GM12878 (cell line): ENCODE data around the gene ARAP2. TPM values are rescaled to one million over a fixed set of nuclear protein-coding genes. Genes with fewer than 3 reads are reported as not detected.
A peak's percentile ranks its signal among the peaks of the same experiment; 100 is the strongest.

Source experiments
- ATAC-seq: fragments of 200-7000 bp; cut with Tn5 transposase; 3 replicates; pipeline ENCODE4 v1.9.1; 2020; ENCODE audit warnings: mild to moderate bottlenecking, moderate library complexity
- BruUV-seq: library from RNA; stranded (reverse); fragments of 400-500 nt; replicated peaks from 2 replicates; lab custom pipeline; 2021; lab: Mats Ljungman, UMichigan
- CTCF ChIA-PET: fragments of 300-600 bp; sonication (Branson Sonifier 250); formaldehyde crosslinking; extraction: SDS; loops from one replicate; lab custom pipeline; 2021; ENCODE audit warnings: inconsistent platforms; lab: Yijun Ruan, JAX
- POLR2A ChIA-PET: fragments of 350-600 bp; formaldehyde crosslinking; extraction: SDS; loops from one replicate; lab custom pipeline; 2021; ENCODE audit warnings: inconsistent platforms; lab: Charles Lee
- RAD21 ChIA-PET: fragments of 300-600 bp; sonication (Branson Sonifier 250); formaldehyde crosslinking; loops from one replicate; lab custom pipeline; 2023; ENCODE audit warnings: antibody characterized with exemption; ENCODE audit not compliant: unreplicated experiment; lab: Charles Lee
- SMC1A ChIA-PET: fragments of 300-600 bp; sonication (Branson Sonifier 250); formaldehyde crosslinking; loops from one replicate; lab custom pipeline; 2023; ENCODE audit not compliant: unreplicated experiment, uncharacterized antibody; lab: Charles Lee
- DNase-seq: peaks from one replicate; pipeline ENCODE4 v3.0.0-alpha.2; 2011; ENCODE audit warnings: low read depth, low spot score
- FAIRE-seq: peaks from 3 replicates; lab custom pipeline; 2011; peaks lifted over from hg19 to GRCh38; lab: Jason Lieb, UNC
- H2AFZ ChIP-seq: 2 replicates; pipeline ENCODE4 v1.6.0; 2011; ENCODE audit warnings: low read depth, low read length, control low read depth; ENCODE audit not compliant: control insufficient read depth
- H3K27ac ChIP-seq: 2 replicates; pipeline ENCODE4 v1.5.1; 2011; ENCODE audit warnings: control low read depth; ENCODE audit not compliant: control insufficient read depth, insufficient read depth
- H3K27me3 ChIP-seq, 2 experiments: replicated peaks in 1 of 2; 2 replicates each; pipeline versions ENCODE4 v1.6.0 to v1.6.1; 2011; ENCODE audit warnings: low read length in 1 of 2; ENCODE audit not compliant: control insufficient read depth in 2 of 2, insufficient read depth in 2 of 2
- H3K36me3 ChIP-seq, 2 experiments: 2 replicates each; pipeline ENCODE4 v1.5.1; 2011; ENCODE audit warnings: low read length in 1 of 2; ENCODE audit not compliant: control insufficient read depth in 2 of 2, insufficient read depth in 2 of 2
- H3K4me1 ChIP-seq: 2 replicates; pipeline ENCODE4 v1.6.1; 2011; ENCODE audit warnings: mild to moderate bottlenecking, low read length, moderate library complexity, mixed read lengths; ENCODE audit not compliant: control insufficient read depth, insufficient read depth
- H3K4me2 ChIP-seq: 2 replicates; pipeline ENCODE4 v1.6.0; 2011; ENCODE audit warnings: control low read depth; ENCODE audit not compliant: control insufficient read depth, insufficient read depth
- H3K4me3 ChIP-seq: fragments of 200-600 bp; sonication (generic); 2 replicates; pipeline ENCODE4 v1.5.1; 2016
- H3K79me2 ChIP-seq: 2 replicates; pipeline ENCODE4 v1.6.0; 2011; ENCODE audit warnings: low read length; ENCODE audit not compliant: control insufficient read depth, insufficient read depth
- H3K9ac ChIP-seq: 2 replicates; pipeline ENCODE4 v1.8.0; 2011; ENCODE audit warnings: low read length, control low read depth, mixed read lengths; ENCODE audit not compliant: control insufficient read depth, insufficient read depth
- H3K9me3 ChIP-seq: replicated peaks from 3 replicates; pipeline ENCODE4 v1.5.1; 2011; ENCODE audit warnings: mild to moderate bottlenecking, low read length; ENCODE audit not compliant: control insufficient read depth, insufficient read depth
- H4K20me1 ChIP-seq: 2 replicates; pipeline ENCODE4 v1.6.0; 2011; ENCODE audit not compliant: control insufficient read depth, insufficient read depth
- E2F8 ChIP-seq: fragments of 450-650 bp; IDR thresholded peaks from 2 replicates; pipeline ENCODE4 v1.6.1; 2018; ENCODE audit warnings: mild to moderate bottlenecking, low read depth, moderate library complexity; ENCODE audit not compliant: partially characterized antibody
- EZH2 ChIP-seq: IDR thresholded peaks from 2 replicates; pipeline ENCODE4 v1.6.1; 2012; ENCODE audit warnings: low read depth, mild to moderate bottlenecking, control low read depth, inconsistent platforms, low read length, borderline replicate concordance; ENCODE audit not compliant: control insufficient read depth
- MTA2 ChIP-seq: fragments of 450-650 bp; IDR thresholded peaks from 2 replicates; pipeline ENCODE4 v1.6.1; 2016; ENCODE audit warnings: low read depth, mild to moderate bottlenecking, moderate library complexity
- MTA3 ChIP-seq: IDR thresholded peaks from 2 replicates; pipeline ENCODE4 v1.6.1; 2012; ENCODE audit warnings: low read length, inconsistent platforms, borderline replicate concordance
- NBN ChIP-seq: fragments of 450-650 bp; IDR thresholded peaks from 2 replicates; pipeline ENCODE4 v1.6.1; 2016
- SKIL ChIP-seq: fragments of 450-650 bp; IDR thresholded peaks from 2 replicates; pipeline ENCODE4 v1.6.1; 2017; ENCODE audit warnings: mild to moderate bottlenecking, low read depth, inconsistent platforms; ENCODE audit not compliant: poor library complexity, severe bottlenecking
- SMAD1 ChIP-seq: fragments of 450-650 bp; IDR thresholded peaks from 2 replicates; pipeline ENCODE4 v1.6.1; 2018; ENCODE audit warnings: mild to moderate bottlenecking, low read depth; ENCODE audit not compliant: partially characterized antibody
- SMC3 ChIP-seq: IDR thresholded peaks from 2 replicates; pipeline ENCODE4 v1.6.1; 2011; ENCODE audit warnings: low read length, improper control_type of control experiment, borderline replicate concordance
- SREBF1 ChIP-seq: IDR thresholded peaks from 2 replicates; pipeline ENCODE4 v1.6.1; 2012; ENCODE audit warnings: mild to moderate bottlenecking, low read length
- ZNF207 ChIP-seq: fragments of 450-650 bp; IDR thresholded peaks from 2 replicates; pipeline ENCODE4 v1.6.1; 2014; ENCODE audit warnings: antibody characterized with exemption, mild to moderate bottlenecking, borderline replicate concordance
- WGBS: methylation state at CpG from one replicate; pipeline ENCODE4 v1.1.6; 2016; ENCODE audit warnings: low lambda C conversion rate; ENCODE audit not compliant: insufficient replicate concordance, insufficient coverage; ENCODE audit errors: missing lambda C conversion rate; 5-methylcytosine and 5-hydroxymethylcytosine counted together
- in situ Hi-C: fragments of 300-500 bp; cut with MboI; formaldehyde crosslinking; loops from 9 replicates; pipeline ENCODE4 v1.14.3; 2018; ENCODE audit warnings: mixed read lengths
- intact Hi-C: fragments of 100-400 bp; cut with micrococcal nuclease; formaldehyde crosslinking; loops from one replicate; pipeline ENCODE4 v1.14.2; 2022; ENCODE audit not compliant: unreplicated experiment
- polyA plus RNA-seq, 11 experiments: library from polyadenylated mRNA; depleted of rRNA in 4 of 11; unstranded in 6 of 11; stranded (reverse) in 5 of 11; fragments of >200 nt; fragmentation: Nextera tagmentation in 4 of 11; fragmentation: Illumina TruSeq in 1 of 11; extraction: Ambion mirVana in 4 of 11; extraction: Trizol in 1 of 11; gene quantifications; 1 replicate in 1 of 11; 2 replicates in 10 of 11; pipeline versions ENCODE4 v1.2.1 to v1.2.3, GENCODE V29; 2011 to 2016; ENCODE audit warnings: inconsistent platforms in 2 of 11, missing spikeins in 2 of 11, low read depth in 1 of 11
- total RNA-seq, 4 experiments: library from RNA; depleted of rRNA in 3 of 4; stranded (reverse); fragments of >200 nt in 3 of 4; fragmentation: Illumina TruSeq in 1 of 4; extraction: Trizol in 1 of 4; gene quantifications; 2 replicates each; pipeline versions ENCODE4 v1.2.1 to v1.2.3, GENCODE V29; 2013 to 2021
- TF ChIP-seq, protein P1 (sequence below): IDR thresholded peaks from 2 replicates; pipeline ENCODE4 v1.6.1; 2012; ENCODE audit warnings: mild to moderate bottlenecking, low read depth, low read length
- TF ChIP-seq, protein P2 (sequence below): IDR thresholded peaks from 2 replicates; pipeline ENCODE4 v1.6.1; 2012; ENCODE audit warnings: low read depth, low read length, improper control_type of control experiment

ARAP2 gene
- total and polyA plus RNA-seq, 10 of the 15 experiments (the other 5 are each of a cell fraction or from before 2014, with no cell fraction given): 5.4 to 36.1 (median 12.2) TPM

DNA sequence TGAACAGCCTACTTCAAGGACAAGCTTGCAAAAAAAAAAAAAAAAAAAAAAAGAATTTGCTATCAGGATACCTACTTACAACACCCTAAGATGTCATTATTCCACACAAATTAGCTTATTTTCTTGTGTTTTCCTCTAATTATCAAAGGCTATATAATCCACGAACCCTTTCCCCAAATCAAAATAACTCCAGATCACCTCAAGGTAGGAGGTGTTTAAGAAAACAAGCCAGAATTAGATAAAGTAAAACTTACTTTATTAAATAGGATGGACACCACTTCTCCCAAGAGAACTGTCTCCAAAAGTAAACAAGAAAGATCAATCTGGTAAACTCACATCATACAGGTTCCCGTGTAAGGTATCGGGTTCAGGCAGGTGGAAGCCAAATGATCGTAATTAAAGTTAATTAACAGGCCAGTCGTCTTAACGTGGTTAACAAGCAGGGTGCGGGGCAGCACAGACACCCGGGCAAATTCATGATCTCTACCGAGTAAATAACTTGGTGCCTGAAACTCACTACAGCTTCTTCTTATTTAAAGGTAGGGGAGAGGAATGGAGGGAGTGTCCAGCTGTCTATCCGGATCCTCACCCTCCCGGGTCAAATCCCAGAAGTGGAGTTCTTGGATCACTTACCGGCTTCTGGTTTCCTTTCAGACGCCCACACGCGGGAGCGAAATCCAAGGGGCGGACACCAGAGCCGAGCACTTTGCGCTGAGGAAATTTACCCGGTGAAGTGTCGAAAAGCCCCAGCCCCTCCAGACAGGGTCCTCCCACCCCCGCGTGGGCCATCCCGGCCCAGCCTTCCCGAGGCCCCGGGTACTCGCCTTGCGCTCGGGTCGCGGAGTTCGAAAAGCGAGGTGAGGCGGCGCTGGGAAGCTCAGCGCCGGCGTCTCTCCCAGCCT, 708 bp downstream of the ARAP2 start:
- SMC1A ChIA-PET: interaction anchor here (0.6 to 6.9 kb wide), 40 partner anchors 9 to 1918 kb away, joined by 3 to 78 read pairs (median 5); no protein-coding TSS in a partner anchor
- H4K20me1 ChIP-seq: no peaks in the 10 kb centered on the region
- CTCF ChIA-PET: interaction anchor here (0.6 to 4.5 kb wide), 20 partner anchors 9 to 1213 kb away, joined by 3 to 23 read pairs (median 4); no protein-coding TSS in a partner anchor
- H3K4me1 ChIP-seq: no peaks in the 10 kb centered on the region
- intact Hi-C loops (loop anchor here (1.0 to 5.0 kb wide), 5 partner anchors 43 to 1649 kb away; partner anchors contain the start of gene TBC1D1), in situ Hi-C loops (loop anchor here (5.0 kb wide), 1 partner anchor 79 kb away; no protein-coding TSS in a partner anchor)
- peaks cover 2% of the 10 kb centered on the region; the same call in 2 of the 3 replicates for H3K9me3 ChIP-seq
- under 1% methylated on average over 29 of the region's 38 CpGs for WGBS
- POLR2A ChIA-PET: interaction anchor here (0.6 to 2.4 kb wide), 18 partner anchors 9 to 290 kb away, joined by 3 to 10 read pairs (median 4); no protein-coding TSS in a partner anchor
- peak overlapping the region; percentile 94 for H3K9ac ChIP-seq
- peak overlapping the region; percentile 72 for H3K4me2 ChIP-seq
- FAIRE-seq: peak; percentile 38
- H3K36me3 ChIP-seq: no peaks in the 10 kb centered on the region
- H2AFZ ChIP-seq: peak overlapping the region; percentile 87
- peak overlapping the region; percentile 88 for H3K27ac ChIP-seq
- RAD21 ChIA-PET: interaction anchor here (0.6 to 4.5 kb wide), 34 partner anchors 9 to 268 kb away, joined by 3 to 51 read pairs (median 5); no protein-coding TSS in a partner anchor
- H3K4me3 ChIP-seq: peak overlapping the region; percentile 84
- H3K79me2 ChIP-seq: peaks cover 55% of the 10 kb centered on the region
- DNase-seq: no peak
- H3K27me3 ChIP-seq: no peaks in the 10 kb centered on the region
- ATAC-seq: peak; percentile 43
- BruUV-seq: TSS peak; percentile 50
- TF ChIP-seq SKIL: no peak
- TF ChIP-seq MTA3: 0 out of 2 replicates have a peak, but pooled peaks have one; percentile 63
- no peak for TF ChIP-seq SREBF1
- TF ChIP-seq MTA2: peak; percentile 39; the same call in 1 of the 2 replicates
- TF ChIP-seq, protein P1, sequence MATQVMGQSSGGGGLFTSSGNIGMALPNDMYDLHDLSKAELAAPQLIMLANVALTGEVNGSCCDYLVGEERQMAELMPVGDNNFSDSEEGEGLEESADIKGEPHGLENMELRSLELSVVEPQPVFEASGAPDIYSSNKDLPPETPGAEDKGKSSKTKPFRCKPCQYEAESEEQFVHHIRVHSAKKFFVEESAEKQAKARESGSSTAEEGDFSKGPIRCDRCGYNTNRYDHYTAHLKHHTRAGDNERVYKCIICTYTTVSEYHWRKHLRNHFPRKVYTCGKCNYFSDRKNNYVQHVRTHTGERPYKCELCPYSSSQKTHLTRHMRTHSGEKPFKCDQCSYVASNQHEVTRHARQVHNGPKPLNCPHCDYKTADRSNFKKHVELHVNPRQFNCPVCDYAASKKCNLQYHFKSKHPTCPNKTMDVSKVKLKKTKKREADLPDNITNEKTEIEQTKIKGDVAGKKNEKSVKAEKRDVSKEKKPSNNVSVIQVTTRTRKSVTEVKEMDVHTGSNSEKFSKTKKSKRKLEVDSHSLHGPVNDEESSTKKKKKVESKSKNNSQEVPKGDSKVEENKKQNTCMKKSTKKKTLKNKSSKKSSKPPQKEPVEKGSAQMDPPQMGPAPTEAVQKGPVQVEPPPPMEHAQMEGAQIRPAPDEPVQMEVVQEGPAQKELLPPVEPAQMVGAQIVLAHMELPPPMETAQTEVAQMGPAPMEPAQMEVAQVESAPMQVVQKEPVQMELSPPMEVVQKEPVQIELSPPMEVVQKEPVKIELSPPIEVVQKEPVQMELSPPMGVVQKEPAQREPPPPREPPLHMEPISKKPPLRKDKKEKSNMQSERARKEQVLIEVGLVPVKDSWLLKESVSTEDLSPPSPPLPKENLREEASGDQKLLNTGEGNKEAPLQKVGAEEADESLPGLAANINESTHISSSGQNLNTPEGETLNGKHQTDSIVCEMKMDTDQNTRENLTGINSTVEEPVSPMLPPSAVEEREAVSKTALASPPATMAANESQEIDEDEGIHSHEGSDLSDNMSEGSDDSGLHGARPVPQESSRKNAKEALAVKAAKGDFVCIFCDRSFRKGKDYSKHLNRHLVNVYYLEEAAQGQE: no peak
- TF ChIP-seq NBN: no peak
- TF ChIP-seq SMC3: no peak
- TF ChIP-seq EZH2: no peak
- TF ChIP-seq, protein P2, sequence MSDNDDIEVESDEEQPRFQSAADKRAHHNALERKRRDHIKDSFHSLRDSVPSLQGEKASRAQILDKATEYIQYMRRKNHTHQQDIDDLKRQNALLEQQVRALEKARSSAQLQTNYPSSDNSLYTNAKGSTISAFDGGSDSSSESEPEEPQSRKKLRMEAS: 0 out of 2 replicates have a peak, but pooled peaks have one; percentile 4
- no peak for TF ChIP-seq ZNF207
- TF ChIP-seq E2F8: no peak
- TF ChIP-seq SMAD1: no peak
